ENCODE results near the gene RIMKLB.

The RIMKLB gene, protein sequence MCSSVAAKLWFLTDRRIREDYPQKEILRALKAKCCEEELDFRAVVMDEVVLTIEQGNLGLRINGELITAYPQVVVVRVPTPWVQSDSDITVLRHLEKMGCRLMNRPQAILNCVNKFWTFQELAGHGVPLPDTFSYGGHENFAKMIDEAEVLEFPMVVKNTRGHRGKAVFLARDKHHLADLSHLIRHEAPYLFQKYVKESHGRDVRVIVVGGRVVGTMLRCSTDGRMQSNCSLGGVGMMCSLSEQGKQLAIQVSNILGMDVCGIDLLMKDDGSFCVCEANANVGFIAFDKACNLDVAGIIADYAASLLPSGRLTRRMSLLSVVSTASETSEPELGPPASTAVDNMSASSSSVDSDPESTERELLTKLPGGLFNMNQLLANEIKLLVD

DNA sequence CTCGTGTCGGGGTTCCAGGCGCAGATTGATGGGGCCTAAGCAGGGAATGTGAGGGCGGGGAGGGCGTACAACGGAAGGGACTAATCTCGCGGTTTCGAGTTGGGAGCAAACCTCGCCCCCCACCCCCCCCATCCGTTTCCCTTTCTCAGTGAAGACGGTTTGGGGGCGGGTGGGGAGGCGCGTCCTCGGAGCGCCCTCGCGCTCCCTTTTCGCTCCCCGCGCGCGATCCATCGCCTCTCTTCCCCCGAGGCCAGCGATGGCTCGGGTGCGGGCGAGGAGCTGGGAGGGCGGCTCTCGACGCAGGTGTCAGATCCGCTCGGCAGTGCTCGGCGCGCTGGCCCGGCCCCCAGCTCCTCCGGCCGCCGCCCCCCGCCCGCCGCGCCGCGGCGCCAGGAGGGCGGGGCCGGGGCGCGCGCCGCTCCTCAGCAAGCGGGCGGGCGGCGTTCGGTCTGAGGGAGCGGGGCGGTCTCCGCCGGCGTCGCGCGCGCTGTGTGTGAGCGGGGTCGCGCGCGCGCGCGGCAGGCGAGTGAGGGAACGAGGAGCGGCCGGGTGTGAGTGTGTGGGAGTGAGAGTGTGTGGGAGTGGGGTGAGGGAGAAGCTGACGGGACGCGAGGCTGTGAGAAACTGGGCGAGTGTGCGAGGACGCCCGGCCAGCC is at the start of gene RIMKLB:
Gene RIMKLB (plus strand): TSS at position 516 of the 656 bp plus-strand sequence. CDS start 15,876 bp downstream, outside the sequence.
- peak; percentile 70 for DNase-seq

DNA sequence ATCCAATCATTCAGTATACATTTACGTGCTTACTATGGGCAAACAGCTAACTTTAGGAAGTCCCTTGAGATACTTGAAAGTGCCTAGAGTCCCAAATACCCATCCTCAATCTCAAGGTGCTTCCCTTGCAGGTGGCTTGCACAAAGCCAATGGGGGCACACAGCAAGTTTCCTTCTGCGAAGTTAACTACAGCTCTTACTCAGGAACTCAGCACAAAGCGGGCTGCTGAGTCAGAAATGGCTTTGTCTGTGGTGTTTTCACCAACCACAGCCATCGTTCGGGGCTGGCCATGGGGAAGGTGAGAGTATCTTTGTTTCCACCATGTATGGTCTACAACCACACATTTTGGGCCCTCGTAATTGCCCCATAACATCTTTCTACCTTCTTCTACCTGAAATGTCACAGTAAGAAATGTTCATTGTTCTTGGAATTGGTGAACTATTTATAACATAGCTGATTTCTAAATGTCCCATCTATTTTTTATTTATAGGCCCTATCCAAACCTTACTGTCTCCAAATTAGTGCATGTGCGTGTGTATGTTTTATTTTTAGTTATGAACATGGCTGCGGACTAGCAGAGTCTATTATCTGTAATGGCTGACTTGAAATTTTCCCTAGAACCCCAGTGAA is 49.1 kb upstream of the RIMKLB start:
- DNase-seq = peak; percentile 23

DNA sequence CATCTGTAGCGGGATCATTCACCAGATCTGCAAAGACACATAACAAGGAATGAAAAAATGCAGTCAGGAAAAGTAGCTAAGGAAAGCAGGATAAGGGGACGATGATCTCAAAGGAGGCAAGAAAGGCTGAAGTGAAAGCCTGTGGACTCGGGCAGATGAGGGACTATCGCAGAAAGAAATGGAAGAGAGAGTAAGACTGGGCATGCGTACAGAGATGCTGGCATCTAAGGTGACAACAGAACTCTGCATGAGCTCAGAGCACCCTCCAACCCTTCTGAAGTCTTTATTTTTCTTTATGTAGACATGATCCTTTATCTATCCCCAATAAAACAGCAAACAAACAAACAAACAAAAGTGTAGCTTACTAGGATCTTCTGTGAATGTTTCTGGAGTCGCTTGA is 42.4 kb upstream of the RIMKLB start:
- no peak for DNase-seq

DNA sequence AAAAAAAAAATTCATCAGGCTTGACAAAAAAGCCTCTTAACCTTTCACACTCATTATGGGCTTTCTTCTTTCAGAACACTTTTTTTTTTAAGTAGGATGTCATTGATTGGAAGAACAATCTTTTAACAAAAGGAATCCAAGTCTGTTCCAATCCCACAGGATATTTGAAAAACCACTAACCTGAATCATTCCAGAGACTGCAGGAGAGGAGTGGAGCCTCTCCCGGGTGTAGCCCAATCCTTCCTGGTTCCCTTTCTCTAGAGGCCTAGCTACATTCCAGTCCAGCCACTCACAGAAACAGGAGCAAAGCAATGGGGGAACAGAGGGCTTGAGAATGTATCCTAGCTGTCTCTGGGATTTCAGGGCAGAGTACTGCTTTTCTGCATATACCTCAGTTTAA is 39.4 kb upstream of the RIMKLB start:
- no peak for DNase-seq

DNA sequence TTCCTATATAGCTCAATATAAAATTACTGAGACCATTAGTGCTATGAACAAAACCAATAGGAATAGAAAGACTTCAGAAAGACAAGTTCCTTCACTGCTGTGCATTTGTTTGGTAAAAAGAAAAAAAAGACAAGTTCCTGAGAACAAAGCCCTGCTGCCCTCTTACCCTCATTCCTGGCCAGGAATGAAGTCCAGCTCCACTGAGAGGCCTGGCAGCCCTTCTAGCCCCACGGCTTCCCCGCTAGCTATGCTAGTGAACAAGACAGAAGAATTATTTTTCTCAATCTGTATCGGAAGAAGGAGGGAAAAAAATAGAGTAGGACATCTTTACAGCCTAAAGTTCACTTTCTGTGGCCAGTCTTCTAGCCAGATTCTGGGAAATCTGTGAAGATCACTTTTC is 36.8 kb upstream of the RIMKLB start:
- DNase-seq = no peak

DNA sequence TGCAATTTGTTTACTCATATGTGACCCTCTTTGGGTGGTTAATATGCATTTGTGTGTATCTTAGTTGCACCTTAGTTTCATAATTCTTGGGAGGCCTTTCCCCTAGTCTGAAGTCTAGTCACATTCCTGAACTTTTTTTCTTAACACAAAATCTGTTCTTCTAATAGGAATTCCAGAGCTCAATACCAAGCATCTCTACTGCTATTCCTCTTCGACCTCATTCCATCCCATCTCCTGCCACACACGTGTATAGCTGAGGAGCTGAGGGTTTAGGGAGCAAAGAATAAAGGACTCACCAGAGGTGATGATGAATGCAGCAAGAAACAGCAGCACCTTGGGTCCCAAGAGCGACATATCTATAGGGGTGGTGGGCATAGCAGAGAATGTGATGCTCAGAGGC is 36.0 kb upstream of the RIMKLB start:
- no peak for DNase-seq

DNA sequence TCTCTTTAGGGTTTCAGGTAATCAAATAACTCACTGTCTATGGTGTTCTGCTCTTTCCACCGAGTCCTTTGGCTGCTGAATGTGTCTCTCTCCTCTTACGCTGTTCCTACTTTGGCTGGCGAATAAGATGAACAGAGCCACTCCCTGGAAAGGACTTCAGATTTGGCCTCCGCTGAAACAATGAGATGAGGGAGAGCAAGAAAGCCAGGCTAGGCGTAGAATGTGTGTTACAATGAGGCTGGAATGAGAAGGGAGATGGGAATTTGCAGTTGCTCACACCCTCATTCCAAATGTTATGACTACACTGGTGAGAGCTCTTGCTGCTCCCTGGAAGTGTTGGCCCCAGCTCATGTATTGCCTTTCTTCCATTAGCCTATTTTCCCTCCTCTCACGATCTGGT is 35.2 kb upstream of the RIMKLB start, which contains the start of gene MFAP5:
Gene MFAP5 (minus strand): TSS at position 234 of the 400 bp plus-strand sequence. CDS start 722 bp downstream, outside the sequence.
- DNase-seq = no peak

DNA sequence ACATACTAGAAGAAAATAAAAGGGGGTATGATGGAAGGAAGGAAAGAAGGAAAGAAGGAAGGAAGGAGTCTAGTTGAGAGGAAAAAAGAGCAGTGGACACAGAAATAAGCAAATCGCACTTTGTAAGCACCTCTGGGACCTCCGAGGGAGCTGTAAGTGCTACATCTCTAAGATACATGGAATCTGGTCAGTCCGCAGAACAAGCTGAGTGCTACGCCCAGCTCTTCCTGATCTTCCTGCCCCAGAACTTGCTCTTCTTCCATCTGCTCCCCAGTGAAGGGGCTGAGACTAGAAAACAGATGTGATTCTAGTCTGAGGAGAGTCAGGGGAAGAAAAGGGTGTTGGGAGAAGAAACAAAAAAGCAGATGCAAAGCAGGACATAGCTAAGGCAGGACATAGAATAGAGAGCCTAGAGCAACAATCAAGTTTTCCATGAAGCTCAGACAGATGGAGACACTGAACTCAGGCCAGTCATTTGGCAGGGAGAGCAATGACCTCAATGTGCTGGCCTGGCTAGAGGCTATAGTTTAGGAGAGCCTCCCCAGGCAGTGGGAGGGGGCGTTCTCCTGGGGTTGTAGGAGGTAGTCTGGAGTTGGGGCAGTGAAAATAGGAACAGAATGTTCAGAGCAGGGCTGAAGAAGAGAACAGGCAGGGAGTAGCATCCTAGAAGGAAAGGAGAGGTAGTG is 33.4 kb upstream of the RIMKLB start:
- DNase-seq = no peak

DNA sequence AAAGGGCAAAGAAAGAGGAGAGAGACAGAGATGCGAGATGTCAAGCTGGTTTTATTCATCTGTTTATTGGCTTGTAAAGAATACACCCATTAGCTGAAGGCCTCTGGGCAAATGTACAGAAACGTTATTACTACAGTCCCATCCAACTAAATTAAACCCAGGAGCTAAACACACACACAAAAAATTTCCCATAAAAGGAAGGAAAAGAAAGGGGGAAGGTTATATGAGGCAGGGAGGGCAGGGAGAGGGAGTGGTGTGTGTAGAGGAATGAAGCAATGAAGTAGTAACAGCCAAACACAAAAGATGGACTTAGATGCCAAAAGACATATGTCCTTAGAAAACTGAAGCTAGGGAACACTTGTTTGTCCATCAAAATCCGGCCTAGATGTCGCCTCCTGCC is 32.0 kb upstream of the RIMKLB start:
- no peak for DNase-seq

DNA sequence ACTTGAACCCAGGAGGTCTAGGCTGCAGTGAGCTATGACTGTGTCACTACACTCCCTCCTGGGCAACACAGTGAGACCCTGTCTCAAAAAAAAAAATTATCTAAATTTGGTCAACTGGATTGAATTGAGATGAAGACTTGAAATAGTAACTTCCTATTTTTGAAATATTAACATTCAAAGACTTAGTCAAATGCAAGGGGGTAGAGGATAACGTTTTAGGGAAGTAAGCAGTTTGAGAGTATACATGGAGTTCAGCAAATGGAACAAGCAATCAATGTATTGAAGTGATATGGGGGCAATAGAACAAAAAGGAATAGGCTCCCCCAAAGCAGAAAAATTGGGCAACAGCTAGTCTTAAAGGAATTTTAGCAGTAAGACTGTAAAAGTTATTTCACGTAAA is 30.5 kb upstream of the RIMKLB start:
- DNase-seq = no peak

DNA sequence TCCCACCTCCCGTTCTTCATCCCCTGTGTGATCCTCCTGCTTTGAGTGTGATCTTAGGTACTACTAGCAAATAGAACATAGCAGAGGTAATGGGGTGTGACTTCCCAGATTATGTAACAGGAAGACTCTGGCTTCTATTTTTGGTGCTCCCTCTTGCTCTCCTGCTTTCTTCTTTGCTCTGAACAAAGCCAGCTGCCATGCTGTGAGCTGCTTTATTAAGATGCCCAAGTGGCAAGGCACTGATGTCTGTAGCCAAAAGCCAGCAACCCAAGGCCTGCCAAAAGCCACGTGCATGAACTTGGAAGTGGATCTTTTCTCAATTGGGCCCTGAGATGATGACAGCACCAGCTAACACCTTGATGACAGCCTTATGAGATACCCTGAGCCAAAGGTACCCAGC is 29.4 kb upstream of the RIMKLB start:
- DNase-seq = no peak

DNA sequence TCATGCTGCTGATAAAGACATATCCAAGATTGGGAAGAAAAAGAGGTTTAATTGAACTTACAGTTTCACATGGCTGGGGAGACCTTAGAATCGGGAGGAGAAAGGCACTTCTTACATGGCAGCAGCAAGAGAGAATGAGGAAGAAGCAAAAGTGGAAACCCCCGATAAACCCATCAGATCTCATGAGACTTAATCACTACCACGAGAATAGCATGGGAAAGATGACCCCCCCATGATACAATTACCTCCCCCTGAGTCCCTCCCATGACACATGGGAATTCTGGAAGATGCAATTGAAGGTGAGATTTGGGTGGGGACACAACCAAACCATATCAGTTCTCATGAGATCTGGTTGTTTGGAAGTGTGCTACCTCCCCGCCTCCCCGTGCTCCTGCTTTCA is 25.4 kb upstream of the RIMKLB start:
- no peak for DNase-seq

DNA sequence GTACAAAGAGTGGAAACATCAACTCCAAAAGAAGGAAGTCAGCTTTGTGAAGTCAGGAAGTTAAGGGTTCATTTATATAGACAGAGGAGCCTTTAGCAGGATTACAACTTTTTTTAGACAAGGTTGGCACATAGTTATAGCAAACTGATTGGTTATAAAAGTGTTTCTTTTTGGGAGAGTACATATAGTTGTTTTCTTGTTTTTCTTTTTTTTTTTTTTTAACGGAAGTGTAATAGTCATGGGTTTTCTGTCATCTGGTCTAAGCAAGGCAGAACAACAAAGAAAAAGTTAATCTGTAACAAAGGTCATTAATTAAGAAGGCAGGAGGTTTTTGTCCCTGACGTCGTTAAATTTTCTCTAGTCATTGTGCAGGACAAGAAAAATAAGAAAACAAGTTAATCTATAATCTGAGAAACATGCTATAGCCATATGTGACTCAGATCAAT is 22.2 kb upstream of the RIMKLB start:
- no peak for DNase-seq

DNA sequence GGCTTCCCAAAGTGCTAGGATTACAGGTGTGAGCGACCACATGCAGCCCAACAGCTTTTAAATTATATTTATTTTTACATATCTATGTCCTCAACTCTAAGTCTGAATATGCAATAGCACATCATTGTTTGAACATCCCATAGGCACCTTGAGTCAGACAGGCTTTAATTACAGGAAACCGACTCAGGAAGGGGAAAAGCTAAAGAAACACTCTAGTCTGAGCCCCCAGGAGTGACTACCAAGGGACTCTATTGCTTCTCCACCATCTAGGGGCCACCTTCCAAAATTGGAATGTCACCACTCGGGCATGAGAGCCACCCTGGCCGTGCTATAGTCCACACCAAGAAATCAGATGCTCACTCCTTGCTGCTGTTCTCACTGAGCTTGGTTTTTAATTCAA is 21.1 kb upstream of the RIMKLB start:
- no peak for DNase-seq

DNA sequence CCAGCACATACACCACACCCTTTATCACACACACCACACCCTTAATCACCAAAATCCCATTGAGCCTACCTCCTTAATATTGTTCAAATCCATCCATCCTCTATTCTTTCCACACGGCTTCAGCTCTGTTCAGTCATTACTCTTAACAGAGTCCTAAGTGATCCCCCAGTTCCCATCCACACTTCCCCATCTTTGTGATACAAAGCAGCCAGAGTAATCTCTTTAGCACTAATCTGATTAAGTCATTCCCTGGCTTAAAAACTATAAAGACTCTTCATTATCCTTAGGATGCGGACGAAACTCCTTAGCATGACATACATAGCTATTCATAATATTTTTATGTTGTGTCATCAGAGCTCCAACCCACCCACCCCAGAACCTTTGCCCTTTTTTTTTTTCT is 20.4 kb upstream of the RIMKLB start:
- no peak for DNase-seq

DNA sequence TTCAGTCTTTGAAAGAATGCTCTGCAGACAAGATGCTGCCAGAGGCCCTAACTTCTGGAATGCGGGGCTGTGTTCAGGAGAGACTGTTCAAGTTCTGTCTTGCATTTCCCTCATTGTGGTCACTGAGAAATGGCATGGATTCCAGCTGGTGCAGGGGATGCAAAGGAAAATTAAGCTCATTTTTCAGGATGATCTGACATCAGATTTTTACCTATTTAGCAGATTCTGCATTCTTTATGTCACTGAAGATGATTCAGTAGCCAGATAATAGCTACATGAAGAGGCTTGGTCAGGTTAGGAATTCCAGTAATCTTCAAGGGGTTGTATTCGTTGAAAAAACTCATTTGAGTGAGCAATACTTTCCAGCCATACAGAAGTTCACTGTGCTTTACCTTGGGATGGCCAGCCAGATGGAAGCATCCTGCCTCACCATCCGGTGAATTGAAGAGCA is 19.1 kb upstream of the RIMKLB start:
- DNase-seq = no peak

DNA sequence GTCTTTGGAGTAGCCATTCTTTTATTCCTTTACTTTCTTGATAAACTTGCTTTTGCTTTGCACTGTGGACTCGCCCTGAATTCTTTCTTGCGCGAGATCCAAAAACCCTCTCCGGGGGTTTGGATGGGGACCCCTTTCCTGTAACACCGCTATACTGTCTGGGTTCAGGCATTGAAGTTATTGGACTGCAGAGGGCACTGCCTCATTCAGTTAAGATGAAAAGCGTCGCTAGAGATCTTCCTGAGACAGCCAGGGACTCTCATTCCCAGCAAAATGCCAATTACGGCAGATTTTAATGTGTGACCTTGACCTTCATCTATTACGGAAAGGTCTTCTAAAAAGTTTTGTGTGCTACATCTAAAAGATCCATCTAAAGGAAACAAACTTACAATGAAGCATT is 17.3 kb upstream of the RIMKLB start:
- DNase-seq = no peak

DNA sequence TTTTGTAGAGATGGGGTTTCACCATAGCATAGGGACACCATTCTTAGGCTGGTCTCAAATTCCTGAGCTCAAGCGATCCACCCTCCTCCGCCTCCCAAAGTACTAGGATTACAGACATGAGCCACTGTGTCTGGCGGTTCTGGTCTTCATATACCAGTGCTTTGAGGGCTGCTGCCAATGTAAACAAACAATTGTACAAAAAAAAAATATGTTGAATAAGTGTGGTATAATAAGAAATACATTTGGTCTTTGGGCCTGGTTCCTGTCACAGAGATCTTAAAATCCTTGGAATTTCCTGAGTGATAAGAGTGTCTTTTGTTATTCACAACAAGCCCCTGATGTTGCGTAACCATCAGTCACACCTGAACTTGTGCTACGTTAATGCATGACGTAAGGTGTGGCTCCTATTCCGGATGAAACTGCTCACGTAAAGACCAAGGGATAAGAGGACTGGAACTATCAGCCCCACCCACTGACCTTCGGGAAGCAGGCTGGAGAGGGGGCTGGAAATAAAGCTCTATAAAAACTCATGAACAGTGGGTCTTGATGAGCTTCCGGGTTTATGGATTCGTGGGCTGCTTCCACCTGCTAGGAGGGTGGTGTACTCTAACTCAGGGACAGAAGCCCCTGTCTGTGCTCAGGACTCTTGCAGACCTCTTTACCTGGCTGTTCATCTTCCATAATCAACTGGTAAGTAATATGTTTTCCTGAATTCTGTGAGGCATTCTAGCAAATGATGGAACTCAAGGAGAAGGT is 16.5 kb upstream of the RIMKLB start:
- DNase-seq = no peak

DNA sequence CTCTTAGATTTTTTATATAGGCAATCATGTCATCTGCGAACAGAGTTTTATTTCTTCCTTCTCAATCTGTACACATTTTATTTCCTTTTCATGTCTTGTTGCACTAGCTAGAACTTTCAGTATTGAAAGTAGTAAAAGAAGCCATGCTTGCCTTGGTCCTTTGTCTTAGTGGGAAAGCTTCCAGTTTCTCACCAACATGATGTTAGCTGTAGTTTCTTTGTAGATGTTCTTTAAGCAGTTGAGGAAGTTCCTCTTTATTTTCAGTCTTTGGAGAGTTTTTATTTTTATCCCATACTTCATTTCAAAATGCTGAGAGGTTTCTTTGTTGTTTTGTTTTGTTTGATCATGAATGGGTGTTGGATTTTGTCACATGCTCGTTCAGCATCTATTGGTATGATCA is 12.7 kb upstream of the RIMKLB start:
- DNase-seq = no peak

DNA sequence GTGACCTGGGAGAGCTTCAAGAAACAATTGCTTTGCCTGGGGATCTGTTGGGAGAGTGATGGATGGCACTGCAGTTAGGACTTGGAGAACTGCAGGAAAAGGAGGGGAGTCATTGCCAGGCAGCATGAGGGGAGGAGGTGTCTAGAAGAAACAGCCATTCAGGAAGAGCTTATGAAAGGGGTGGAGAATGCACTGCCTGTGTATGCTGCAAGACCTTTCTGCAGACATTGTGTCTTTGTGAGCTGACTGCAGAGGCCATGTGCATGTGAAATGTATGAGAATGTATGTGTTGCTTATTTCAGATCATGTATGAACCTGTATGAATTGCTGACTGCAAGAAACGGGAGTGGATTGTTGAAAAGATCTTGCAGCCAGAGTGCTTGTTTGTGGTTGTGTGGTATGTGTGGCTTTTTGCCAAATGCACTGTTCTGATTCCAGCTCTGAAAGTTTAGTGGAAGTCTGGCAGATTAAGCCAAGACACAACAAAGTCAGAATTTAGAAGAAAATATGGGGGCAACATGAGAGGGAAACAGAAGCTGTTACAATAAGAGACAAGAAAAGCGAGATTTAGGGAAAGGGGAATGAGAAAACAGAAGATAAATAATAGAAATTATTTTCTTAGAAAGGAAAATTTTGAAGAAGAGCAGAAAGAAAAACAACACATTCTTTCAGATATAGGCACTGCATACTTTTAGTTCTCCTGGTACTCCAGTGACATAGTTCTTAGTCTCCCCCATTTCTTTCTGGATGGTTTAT is 9.8 kb upstream of the RIMKLB start:
- no peak for DNase-seq

DNA sequence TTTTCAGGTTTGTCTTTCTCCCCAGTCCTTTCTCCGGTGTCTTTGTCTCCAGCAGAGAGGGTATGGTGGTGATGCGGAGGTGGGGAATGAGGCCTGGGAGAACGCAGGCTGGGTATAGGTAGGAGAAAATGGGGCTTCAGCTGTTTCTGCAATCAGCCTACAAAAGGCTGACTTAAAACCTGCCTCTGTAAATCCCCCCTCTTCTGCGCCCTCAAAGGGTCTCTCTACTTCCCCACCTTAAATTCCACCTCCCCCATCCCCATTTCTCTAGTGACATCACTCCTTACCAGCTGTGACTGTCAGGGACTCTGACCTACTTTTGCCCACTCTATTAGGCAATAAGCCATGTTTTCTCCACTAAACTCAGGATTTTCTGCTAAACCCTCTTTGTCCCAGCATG is 8.1 kb upstream of the RIMKLB start:
- DNase-seq = no peak

DNA sequence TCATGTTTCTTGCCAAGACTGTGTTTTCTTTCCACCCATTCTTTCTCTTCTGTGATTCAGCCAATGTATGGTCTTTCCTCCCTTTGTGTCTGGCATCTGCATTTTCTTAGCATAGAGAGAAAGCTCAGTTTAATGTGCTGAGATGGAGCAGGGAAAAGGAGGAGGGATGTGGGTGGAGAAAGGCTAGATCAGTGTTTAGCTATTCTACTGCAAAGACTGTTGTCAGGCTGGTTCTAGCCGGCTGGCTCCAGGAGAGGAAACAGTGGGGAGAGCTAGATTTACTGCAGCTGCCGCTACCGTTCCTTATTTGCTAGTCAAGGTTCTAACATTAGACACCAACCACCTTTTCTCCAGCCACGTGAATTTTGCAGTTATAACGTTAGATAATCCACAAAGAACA is 5.2 kb upstream of the RIMKLB start:
- no peak for DNase-seq

All from activated effector memory CD4-positive, alpha-beta T cell treated with Interleukin-2 at 50 U/mL for 16 hours (primary cell).